C4-2B (cell line): ENCODE results near the gene PDXDC1.
"Not testable (repeated sequence)": the region's sequence is repeated elsewhere in the genome, so short reads cannot be mapped to it uniquely, and the experiment has no call there.

ENCODE experiments used
- ZFX ChIP-seq: fragments of 450-650 bp; IDR thresholded peaks from 2 replicates; pipeline ENCODE4 v1.6.1; 2017
- TF ChIP-seq, protein P1 (sequence below): fragments of 450-650 bp; conservative IDR thresholded peaks from 2 replicates; pipeline ENCODE4 v1.5.1; 2017; ENCODE audit warnings: mild to moderate bottlenecking

DNA sequence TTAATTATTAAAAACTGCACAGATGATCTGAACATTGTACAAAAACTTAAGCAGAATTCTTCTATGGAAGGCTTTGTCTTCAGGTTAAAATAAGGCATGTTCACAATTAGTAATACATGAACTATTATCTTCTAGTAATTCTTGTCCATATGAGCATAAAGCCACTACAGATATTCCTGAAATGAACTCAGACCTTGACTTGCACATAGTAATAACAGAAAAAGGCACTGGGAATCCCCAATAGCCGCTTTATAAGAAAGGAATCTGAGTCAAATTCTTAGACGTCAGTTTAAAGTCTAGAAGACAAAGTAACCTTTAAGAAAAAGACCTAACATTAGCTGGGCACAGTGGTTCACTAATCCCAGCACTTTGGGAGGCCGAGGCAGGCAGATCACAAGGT lies 108.0 kb downstream of the PDXDC1 start:
- TF ChIP-seq, protein P1, sequence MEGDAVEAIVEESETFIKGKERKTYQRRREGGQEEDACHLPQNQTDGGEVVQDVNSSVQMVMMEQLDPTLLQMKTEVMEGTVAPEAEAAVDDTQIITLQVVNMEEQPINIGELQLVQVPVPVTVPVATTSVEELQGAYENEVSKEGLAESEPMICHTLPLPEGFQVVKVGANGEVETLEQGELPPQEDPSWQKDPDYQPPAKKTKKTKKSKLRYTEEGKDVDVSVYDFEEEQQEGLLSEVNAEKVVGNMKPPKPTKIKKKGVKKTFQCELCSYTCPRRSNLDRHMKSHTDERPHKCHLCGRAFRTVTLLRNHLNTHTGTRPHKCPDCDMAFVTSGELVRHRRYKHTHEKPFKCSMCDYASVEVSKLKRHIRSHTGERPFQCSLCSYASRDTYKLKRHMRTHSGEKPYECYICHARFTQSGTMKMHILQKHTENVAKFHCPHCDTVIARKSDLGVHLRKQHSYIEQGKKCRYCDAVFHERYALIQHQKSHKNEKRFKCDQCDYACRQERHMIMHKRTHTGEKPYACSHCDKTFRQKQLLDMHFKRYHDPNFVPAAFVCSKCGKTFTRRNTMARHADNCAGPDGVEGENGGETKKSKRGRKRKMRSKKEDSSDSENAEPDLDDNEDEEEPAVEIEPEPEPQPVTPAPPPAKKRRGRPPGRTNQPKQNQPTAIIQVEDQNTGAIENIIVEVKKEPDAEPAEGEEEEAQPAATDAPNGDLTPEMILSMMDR: not testable (repeated sequence)
- TF ChIP-seq ZFX: not testable (repeated sequence)
